Inflammatory macrophage treated with lipopolysaccharide for 1 hour (primary cell): ENCODE results near the gene LRCH3.
A peak's percentile ranks its signal among the peaks of the same experiment; 100 is the strongest.
"Not testable (repeated sequence)": the region's sequence is repeated elsewhere in the genome, so short reads cannot be mapped to it uniquely, and the experiment has no call there.

ENCODE experiments used
- DNase-seq, 2 donors: peaks; one replicate each; pipeline ENCODE4 v3.0.0-alpha.2; 2020 to 2022

LRCH3 gene

DNA sequence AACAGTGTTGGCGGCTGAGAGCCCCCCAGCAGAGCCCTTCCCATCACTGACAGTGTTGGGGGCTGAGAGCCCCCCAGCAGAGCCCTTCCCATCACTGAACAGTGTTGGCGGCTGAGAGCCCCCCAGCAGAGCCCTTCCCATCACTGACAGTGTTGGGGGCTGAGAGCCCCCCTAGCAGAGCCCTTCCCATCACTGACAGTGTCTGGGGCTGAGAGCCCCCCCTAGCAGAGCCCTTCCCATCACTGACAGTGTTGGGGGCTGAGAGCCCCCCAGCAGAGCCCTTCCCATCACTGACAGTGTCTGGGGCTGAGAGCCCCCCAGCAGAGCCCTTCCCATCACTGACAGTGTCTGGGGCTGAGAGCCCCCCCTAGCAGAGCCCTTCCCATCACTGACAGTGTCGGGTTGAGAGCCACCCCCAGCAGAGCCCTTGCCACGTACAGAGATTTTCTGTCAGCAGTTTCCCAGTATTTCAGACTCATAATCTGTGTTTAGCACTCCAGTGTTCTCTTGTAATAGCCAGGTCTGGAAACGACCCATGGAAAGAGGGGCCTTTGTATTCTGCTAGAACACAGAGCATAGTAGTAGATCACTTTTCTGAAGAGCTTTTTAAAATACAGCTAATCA lies 96.5 kb downstream of the LRCH3 start:
- not testable (repeated sequence) for DNase-seq

DNA sequence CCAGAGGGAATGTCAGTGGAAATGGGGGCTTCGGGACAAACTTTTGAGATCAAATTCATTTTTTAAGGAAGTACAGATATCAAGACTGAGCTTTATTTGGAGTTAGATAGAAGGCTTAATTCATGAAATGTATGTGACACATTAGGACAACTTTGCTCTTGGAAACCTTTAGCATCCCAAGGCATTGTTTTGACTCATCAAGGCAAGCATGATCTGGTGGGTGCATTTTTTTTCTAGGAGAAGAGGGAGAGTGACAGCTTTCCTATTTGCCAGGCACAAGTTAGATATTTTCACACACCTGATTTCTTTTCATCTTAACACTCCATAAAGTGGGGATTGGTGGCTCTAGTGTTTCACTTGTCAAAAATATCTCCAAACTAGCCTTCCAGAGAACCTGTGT lies 97.5 kb downstream of the LRCH3 start:
- DNase-seq = no peak

DNA sequence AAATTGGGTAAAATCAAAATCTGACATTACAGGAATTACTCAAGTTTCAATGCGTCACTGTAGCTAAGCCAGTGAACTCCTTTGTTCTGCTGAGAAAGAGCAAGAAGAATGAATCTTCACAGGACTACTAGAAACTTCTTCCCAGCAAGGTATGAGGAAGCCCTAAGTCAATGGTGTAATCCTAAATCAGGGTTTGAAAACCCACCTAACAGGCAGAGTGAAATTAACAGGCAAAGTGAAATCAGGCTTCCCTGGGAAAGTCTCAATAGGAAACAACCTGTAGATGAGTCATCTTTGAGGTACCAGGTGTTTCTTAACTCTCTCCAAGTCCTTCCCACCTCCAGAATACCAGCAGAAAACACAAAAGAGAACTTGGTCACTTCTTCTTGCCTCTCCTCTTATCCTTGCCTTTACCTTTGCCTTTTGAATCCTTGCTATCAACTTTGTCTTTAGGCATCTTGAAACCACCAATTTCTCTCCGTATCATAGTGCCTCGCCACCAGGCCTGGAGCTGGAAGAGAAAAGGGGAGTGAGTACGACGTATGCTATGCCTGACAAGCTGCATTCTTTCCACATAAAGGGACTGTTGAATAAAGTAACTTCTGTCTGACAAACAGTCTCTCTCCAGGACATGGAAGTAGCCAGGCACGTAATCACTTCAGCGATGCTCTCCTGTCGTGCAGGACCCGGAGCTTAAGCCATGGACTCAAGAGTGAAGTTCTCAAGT lies 98.3 kb downstream of the LRCH3 start:
- no peak for DNase-seq

DNA sequence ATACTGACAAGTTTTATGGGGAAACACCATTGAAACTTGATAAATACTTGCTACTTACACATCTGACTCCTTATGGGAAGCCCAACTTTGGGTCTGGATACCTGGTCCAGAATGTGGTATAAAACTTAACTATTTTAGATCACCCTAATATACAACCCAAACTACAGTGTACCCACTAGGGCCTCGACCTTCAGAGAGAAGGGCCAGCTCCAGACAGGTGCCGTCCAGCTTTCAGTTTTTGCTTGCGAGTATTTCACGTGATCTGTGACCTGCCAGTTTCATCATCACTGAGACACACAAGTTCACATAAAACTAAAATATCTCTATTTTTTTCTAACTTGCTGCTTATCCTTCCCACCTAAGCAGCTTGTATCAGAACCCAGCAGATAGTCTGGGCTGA lies 99.6 kb downstream of the LRCH3 start:
- no peak for DNase-seq

DNA sequence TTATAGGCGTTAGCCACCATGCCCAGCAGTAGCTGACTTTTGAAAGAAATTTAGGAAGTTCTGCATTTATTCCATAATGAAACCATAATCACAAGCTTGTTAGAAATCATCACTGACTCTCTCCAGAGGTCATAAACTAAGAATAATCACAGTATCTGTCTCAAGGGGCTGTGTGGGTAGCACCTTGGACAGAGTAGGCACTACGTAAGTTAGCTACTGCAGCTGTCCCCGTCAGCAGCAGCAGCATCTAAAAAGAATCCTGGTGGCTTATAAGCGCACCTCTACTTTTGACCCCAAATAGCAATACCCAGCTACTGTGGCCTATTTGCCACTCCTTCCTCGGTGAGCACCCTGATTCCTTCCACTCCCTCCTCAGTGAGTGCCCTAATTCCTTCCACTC lies 101.1 kb downstream of the LRCH3 start:
- DNase-seq = no peak

DNA sequence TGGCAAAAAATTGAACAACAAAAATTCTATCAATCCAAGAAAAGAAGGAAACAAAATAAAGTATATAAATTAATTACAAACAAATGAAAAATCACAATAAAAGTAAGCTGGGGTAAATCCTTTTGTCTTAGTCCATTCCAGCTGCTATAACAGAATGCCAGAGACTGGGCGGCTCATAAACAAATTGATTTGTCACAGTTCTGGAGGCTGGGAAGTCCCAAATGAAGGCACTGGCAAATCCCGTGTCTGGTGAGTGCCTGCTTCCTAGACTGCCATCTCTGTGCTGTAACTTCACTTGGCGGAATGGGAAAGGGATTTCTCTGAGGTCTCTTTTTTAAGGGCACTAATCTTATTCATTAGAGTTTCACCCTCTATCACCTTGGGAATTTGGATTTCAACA lies 105.4 kb downstream of the LRCH3 start:
- DNase-seq = no peak

DNA sequence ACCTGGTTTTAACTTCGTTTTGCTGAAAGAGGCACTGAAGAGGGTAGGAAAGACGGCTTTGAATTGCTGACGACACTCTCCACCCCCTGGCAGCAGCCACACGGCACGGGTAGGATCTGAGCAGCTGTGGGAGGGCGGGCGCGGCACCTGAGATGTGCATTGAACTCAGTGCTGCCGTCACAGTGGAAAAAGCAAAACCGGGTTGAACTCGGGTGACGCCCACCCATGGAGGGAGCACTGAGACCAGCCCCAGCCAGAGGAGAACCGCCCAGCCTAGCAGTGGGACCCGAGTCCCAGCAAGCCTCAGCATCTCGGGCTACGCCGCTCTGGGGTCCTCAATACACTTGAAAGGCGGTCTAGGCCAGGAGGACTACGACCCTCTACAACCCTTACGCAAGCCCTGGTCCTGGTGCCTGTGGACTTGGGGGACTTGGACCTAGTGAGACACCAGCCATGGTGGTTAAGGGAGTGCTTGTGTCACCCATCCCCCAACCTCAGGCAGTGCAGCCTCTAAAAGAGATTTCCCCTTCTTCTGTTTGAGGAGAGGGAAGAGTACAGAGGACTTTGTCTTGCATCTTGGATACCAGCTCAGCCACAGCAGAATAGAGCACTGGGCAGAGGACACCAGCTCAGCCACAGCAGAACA lies 108.9 kb downstream of the LRCH3 start:
- no peak for DNase-seq

DNA sequence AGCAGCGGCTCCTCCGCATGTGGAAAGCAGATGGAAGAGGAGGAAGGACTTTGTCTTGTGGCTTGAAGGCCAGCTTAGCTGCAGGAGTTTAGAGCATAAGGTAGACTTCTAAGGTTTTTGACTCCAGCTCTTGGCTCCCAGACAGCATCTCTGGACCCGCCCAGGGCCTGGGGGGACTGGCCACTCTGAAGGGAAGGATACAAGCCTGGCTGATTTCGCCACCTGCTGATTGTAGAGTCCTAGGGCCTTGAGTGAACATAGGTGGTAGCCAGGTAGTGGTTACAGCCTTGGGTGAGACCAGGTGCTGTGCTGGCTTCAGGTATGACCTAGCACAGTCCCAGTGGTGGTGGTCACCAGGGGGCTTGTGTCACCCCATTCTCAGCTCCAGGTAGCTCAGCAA lies 110.6 kb downstream of the LRCH3 start:
- no peak for DNase-seq

DNA sequence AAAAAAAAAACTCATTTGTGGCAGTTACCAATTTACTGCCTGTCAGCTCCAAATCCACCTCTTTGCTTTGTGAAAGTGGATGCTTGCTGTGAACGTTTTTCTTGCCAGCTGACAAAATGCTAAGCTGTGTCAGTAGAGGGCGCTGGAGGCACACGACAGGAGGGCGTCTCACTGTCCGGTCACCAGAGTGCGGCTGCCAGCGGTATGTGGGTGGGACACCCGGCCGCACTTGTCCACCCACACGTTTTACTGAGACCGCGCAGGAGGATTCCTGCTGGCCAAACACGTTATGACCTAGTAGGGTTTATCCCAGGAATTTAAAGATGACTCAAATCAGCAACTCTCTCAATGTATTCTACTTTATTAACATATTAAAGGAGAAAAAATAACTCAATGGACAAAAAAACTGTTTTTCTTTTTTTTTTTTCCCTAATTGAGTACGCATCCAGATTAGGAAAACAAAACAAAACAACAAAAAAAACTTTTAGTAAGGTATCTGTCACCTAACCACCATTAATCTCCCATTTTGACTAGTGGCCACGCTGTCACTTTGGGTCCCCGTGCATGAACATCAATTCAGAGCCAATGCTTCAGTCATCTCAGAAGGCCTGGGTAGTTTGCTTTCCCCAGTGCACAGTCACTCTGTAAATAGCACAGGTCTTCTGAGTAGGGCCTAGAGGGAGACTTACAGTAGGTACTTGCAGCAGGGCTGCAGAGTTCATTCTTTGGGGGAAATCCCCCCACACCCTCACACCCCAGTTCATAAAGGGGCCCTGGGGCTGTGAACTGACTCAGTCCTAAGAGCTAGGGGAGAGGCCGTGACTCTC lies 115.2 kb downstream of the LRCH3 start:
- DNase-seq = peak; percentile 85 to 93

DNA sequence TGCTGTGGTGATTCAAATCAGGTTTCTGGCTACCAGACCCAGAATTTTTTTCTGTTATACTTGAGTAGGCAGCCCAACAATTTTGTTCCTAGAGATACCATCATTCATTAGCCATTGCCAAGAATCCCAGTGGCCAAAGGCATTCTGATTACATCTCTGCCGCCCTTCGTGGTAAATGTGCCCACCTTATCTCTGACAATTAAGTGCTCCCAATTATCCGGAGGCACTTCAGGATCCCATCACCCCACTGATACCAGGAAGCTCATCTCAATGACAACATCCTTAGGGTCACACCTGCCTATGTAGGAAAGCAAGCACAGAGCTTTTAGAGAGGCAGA lies 115.8 kb downstream of the LRCH3 start:
- no peak for DNase-seq

DNA sequence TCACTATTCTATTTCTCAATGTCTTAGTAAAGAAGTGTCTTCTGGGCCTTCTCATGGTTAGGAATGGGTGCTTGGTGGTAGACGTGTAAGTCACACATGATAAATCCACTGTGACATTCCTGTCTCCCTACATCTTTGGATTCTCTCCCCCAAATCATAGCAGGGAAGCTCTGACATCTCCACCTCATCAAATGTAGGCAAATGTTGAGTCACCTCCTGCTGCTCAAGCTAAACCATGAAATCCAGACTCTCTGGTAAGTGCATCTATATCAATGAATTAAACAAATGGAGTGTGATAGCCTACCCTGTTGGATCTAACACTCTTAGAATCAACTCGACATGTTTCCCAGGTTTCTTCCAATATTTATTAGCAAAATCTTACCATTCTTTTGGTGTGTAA lies 116.1 kb downstream of the LRCH3 start:
- no peak for DNase-seq

DNA sequence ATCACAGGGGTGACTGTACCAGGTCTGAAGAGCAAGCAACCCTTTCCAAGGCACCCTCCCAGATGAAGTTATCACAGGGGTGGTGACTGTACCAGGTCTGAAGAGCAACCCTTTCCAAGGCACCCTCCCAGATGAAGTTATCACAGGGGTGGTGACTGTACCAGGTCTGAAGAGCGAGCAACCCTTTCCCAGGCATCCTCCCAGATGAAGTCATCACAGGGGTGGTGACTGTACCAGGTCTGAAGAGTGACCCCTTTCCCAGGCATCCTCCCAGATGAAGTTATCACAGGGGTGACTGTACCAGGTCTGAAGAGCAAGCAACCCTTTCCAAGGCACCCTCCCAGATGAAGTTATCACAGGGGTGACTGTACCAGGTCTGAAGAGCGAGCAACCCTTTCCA lies 117.5 kb downstream of the LRCH3 start:
- DNase-seq = not testable (repeated sequence)

DNA sequence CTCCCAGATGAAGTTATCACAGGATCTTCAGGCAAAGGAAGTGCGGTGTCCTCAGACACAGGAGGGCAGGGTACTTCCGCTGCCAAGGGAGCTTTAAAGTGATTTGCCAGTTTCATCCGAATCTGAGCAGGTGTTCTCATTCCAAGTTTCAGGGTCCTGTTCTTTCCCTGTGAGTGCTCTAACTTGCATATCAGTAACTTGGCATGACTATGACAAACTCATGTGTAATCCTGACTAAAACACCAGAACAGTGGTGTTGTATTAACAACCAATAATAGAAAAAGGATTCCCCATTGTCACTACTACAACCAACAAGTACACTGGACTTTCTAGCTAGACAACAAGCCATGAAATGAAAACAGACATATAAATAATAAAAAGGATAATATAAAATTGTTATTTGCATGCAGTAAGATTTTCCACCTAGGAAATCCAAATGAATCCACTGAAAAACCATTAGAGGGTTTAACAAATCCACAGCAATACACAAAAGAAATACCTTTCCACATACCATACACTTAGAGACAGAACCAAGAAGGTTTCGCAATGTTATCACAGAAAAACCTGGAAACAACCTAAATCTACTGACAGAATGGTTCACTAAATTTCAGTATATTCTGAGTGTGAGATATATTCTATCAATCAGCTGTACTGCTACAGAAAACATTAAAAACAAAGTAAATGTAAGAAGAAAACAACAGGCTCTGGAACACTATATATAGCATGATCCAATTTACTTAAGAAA lies 118.1 kb downstream of the LRCH3 start:
- no peak for DNase-seq

DNA sequence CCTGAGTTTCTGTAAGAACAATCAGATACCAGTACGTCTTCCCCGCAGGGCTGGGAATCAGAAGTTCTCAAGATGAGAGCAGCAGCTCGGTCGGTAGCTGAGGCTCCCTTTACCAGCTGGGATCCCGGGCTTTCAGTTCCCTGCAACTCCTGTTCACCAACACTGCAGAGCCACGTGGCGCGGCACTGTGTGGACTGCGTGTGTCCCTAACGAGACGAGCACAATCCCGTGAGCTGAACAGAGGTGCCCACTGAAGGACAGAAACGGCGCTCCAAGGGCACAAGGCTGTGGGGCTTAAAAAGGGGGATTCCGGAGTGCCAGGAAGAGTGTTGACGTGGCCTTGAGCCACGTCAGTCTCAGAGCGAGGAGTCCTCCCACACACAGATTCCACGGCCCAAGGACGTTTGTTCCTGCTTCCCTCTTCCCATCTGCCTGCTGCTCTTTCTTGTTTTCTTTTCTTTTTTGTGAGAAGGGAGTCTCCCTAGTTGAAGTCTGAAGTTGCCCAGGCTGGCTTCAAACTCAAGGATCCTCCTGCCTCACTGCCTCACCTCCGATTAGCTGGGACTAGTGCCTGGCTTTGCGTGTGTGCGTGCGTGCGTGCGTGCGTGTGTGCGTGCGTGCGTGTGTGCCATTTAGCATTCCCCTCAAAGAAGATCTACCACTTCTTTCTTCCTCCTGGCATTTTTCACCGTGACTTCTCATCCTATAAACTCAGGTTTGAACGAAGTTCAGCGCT lies 121.9 kb downstream of the LRCH3 start:
- DNase-seq = peak in 1 of 2 donors; percentile 34

DNA sequence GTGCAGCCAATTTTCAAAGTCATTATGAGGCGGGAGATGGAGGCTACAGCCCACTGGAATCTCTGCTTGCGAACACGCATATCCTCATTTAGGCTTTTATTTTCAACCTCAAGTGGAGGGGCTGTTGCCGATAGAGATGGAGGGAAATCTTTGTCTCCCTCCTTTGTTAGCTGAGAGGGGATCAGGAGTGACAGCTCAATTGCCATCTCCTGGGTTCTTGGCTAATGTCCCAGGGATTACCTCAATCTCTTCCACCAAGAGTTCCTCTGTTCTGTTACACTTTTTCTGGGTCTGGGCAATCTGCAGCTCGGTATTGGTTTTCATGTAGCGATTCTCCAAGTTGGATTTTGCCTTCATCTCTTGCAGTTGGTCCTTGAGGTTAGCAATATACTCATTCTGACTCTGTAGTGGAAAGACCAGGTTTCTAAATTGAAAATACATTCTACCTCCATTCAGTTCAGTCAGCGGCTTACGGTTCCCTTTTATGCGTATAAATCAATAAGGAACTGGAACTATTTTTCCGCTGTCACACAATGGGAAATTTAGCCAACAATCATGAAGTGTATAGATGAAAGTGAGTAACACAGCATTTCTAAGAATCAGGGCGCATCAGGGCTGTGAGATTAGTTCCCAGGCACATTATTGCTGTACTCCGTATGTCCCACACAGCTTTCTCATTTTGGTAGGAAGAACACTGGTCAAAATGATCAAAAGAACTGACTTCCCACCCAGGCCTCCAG lies 122.8 kb downstream of the LRCH3 start:
- peak in 1 of 2 donors; percentile 3 for DNase-seq

DNA sequence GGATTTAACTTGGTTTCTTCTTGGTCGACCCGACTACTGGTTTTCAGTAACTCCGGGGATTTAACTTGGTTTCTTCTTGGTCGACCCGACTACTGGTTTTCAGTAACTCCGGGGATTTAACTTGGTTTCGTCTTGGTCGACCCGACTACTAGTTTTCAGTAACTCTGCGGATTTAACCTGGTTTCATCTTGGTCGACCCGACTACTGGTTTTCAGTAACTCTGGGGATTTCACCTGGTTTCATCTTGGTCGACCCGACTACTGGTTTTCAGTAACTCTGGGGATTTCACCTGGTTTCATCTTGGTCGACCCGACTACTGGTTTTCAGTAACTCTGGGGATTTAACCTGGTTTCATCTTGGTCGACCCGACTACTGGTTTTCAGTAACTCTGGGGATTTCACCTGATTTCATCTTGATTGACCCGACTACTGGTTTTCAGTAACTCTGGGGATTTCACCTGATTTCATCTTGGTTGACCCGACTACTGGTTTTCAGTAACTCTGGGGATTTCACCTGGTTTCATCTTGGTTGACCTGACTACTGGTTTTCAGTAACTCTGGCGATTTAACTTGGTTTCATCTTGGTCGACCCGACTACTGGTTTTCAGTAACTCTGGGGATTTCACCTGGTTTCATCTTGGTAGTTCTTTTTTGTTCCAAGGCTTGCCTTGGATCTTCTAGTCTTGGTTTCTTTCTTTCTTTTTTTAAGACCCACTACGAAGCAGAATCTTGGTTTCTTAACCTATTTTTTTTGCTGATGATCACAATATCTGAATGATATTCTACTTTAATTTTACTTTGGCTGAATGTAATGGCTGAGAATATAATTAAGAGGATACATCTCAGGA lies 130.6 kb downstream of the LRCH3 start:
- not testable (repeated sequence) for DNase-seq

DNA sequence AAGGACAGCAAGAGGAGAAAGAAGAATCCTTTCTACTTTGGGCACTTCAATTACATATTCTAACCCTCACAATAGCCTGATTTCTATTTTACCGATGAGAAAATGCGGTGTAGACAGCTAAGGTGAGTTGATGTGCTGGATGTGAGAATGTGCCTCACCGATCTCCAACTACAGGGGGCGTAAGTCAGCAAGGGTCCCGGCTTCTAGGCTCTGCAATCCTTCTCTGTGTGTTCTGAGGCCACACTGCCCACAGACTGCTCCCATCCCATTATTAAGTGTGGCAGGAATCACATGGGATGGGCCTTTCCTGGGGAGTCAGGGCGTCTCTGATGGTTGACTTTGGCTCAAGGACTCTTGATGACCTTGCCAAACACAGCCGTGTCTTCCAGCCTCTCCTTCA lies 135.4 kb downstream of the LRCH3 start:
- no peak for DNase-seq

DNA sequence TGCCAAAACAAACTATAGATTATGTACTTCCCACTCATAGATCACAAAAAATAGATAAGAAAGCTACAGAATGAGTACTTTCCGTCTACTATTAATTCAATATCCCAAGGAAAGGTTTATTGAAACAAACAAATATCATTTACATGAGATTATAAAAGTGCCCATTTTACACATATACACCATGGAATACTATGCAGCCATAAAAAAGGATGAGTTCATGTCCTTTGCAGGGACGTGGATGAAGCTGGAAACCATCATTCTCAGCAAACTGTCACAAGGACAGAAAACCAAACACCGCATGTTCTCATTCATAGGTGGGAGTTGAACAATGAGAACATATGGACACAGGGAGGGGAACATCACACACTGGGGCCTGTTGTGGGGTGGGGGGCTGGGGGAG lies 136.5 kb downstream of the LRCH3 start:
- DNase-seq = not testable (repeated sequence)

DNA sequence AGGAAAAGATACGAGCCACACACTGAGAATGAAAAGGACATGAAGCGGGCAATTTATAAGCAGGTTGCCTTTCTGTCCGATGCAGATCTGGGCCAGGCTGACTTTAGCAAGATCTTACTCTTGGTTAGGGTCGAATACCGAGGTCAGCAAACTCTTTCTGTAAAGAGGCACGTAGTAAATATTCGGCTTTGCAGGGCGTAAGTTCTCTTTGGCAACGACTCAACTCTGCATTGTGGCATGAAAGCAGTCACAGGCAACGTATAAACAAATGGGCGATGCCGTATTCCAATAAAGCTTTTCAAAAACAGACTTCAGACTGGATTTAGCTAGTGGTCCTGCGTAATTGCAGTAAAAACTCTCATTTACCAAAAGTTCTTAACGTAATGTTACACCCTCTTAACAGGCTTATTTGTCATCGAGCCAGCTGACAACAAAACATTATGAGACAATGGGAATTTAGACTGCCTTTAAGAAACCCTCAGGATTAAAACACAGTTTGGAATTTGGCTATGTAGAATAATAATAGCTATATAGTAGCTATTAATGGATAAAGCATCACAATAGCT lies 145.8 kb downstream of the LRCH3 start:
- no peak for DNase-seq
